IPS-15b (cell line): ENCODE data around the gene STK11.

Experiments
- H3K27me3 ChIP-seq: one replicate; pipeline ENCODE4 v1.6.1; 2013; ENCODE audit warnings: low read length; ENCODE audit not compliant: control insufficient read depth, insufficient read depth
- H3K36me3 ChIP-seq: one replicate; pipeline ENCODE4 v1.6.1; 2013; ENCODE audit warnings: low read length; ENCODE audit not compliant: control insufficient read depth, insufficient read depth
- H3K4me1 ChIP-seq: one replicate; pipeline ENCODE4 v1.6.1; 2013; ENCODE audit warnings: mild to moderate bottlenecking, low read length; ENCODE audit not compliant: control insufficient read depth, insufficient read depth
- H3K4me3 ChIP-seq: one replicate; pipeline ENCODE4 v1.5.1; 2013; ENCODE audit warnings: low read depth, low read length
- H3K9ac ChIP-seq: one replicate; pipeline ENCODE4 v1.6.1; 2013; ENCODE audit warnings: low read depth, mild to moderate bottlenecking, low read length
- H3K9me3 ChIP-seq: one replicate; pipeline ENCODE4 v1.6.1; 2013; ENCODE audit warnings: mild to moderate bottlenecking, low read length; ENCODE audit not compliant: control insufficient read depth, insufficient read depth

STK11 gene

DNA sequence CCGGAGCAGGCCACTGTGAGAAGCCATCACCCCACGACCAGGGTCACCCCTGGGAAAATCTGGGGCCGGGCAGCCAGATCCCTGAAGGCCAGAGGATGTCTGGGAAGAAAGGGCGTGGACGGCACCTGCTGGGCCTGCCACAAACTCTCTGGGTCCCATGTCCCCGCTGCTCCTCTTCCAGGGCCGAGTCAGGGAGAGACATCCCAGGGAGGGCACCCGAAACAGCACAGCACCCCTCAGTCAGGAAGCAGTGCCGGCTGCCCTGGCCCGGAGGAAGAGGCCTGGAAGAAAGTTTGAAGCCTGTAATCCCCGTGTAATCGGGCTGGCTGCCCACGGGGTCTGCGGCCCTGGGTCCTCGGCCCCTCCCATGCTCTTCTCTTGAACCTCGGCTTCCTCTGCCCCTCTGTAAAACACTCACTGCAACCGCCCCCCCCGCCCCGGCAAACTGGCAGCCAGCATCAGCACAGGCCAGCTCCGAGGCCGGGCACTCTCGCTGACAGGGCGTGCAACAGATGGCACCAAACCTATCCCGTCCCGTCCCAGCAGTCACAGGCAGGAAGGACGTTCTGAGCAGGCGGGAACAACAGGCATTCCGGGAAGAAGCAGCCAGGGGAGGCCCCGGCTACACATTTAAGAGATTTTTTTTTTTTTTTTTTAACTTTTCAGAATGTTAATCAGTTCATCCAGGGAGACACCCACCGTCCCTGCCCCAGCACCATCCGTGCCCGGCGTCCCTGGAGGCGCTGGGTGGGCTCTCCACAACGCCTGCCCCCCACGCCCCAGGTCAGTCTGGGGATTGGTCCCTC, 33.0 kb upstream of the STK11 start:
- Histone ChIP-seq H3K9ac (peak overlapping the region; percentile 87), H3K36me3 (peaks cover 3% of the 10 kb centered on the region)

DNA sequence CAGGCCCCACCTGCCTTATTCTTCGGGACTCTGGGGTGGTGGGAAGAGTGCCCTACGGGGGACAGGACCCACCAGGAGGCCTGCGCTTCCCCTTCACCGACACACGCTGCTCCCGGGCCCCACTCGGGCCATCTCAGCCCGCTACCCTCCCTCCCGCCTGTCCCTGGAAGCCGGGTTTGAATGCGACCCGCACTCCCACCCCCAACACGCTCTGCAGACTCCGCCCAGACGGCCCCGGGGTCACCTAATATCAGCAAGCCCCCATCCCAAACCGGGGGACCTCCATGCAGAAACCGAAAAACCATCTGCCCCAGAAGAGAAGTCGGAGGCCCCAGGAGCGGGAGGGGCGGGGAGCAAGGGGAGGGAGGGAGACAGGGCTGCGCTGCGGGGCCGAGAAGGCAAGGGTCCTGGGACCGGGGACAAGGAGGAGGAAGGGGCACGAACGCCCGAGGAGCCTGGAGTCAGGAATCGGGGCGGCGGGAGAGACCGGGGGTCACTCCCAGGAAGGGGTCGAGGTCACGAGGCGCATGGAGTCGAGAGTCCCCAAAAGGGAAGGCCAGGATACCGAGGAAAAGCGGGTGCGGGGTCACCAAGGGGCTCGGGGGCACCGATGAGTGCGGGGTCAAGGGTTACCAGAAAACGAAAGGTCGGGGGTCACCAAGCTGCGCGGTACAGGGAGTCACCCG, 32.3 kb upstream of the STK11 start:
- H3K9ac ChIP-seq = peak overlapping the region; percentile 87
- H3K4me3 ChIP-seq = peak overlapping the region; percentile 82
- no peaks in the 10 kb centered on the region for H3K9me3 ChIP-seq
- H3K4me1 ChIP-seq = peaks cover 2% of the 10 kb centered on the region
- H3K36me3 ChIP-seq = peaks cover 3% of the 10 kb centered on the region
- H3K27me3 ChIP-seq = no peaks in the 10 kb centered on the region

More for the DNA sequence above, 33.0 kb upstream of the STK11 start:
- no peaks in the 10 kb centered on the region for H3K9me3 ChIP-seq
- peak overlapping the region; percentile 82 for H3K4me3 ChIP-seq
- H3K27me3 ChIP-seq = no peaks in the 10 kb centered on the region
- H3K4me1 ChIP-seq = peaks cover 2% of the 10 kb centered on the region

DNA sequence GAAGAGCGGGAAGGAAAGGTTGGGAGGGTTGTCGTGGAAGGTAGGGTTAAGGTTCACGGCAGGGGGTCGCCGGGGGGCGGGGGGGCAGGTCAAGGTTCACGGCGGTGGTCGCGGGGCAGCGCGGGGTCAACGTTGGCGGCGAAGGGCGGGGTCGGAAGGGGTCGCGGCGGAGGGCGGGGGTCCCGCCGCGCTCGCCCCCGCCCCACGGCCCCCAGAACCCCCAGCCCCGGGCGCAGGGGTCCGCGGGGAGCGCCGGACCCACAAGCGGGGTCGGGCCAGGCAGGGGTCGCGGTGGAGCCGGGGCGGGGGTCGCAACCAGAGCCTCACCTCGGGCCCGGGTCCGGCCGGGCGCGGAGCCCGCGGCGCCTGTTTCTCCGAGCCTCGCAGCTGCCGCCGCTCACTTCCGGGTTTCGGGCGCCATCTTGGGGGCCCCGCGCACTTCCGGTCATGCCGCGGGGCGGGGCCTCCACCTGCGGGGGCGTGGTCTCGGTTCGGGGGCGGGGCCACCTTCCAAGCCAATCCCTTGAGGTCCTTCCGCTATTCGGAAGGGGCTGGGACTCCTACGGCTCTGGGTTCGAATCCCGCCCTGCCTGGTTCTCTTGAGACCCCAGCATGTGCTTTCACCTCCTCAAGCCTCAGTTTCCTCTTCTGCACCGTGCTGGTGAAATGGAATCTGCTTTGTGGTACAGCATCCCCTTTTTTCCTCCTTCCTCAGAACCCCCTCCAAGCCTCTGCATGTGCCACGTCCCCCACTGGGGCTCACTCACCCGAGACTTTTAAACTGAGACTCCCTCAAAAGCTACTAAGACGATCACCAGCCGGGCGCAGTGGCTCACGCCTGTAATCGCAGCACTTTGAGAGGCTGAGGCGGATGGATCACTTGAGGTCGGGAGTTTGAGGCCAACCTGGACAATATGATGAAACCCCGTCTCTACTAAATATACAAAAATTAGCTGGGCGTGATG, 31.5 kb upstream of the STK11 start, which contains the start of gene SBNO2:
Gene SBNO2, minus strand, starts transcription at position 424 of the 965 bp plus-strand sequence. CDS start 19,992 bp downstream, outside the sequence.
- Histone ChIP-seq H3K4me3 (peak within 1 kb of the TSS; percentile 82), H3K9ac (peak within 1 kb of the TSS; percentile 87), H3K27me3 (no peaks in the 10 kb centered on the region), H3K4me1 (peaks cover 2% of the 10 kb centered on the region), H3K9me3 (no peaks in the 10 kb centered on the region), H3K36me3 (no peaks in the 10 kb centered on the region)

DNA sequence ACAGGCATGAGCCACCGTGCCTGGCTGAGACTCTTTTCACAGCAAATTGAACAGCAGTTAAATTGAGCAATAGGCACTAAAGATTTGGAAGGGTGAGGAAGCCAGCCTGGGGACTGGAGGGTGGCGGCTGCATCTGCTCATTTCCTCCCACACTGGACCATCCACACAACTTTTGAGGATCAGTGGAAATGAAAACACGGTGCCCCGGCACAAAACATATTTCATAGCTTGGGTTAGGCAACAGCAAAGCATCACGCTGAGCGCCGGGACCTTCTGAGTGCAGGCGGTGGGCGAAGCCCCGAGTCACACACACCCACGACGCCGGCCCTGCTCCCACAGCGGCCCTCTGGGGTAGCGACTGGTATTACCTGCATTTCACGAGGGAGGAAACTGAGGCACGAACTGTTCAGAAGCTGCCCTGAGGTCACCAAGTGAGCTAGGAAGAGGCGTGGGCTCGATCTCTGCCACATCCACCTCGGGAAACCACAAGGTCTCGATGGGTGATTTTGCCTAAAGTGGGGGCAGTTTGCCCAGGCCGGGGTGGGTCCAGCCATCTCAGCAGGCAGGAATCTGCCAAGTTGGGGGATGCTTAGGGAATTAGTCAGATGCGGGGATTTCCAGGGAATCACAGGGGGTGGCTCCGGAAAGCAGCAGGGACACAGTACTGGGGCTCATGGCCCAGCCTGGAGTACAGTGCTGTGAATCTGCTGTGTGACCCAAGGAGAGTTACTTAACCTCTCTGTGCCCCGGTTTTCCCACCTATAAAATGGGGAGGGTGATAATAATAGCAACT, 28.1 kb upstream of the STK11 start:
- Histone ChIP-seq H3K36me3 (no peaks in the 10 kb centered on the region), H3K27me3 (no peaks in the 10 kb centered on the region), H3K9me3 (no peaks in the 10 kb centered on the region), H3K9ac (no peak overlapping the region), H3K4me1 (peaks cover 3% of the 10 kb centered on the region), H3K4me3 (no peak overlapping the region)

DNA sequence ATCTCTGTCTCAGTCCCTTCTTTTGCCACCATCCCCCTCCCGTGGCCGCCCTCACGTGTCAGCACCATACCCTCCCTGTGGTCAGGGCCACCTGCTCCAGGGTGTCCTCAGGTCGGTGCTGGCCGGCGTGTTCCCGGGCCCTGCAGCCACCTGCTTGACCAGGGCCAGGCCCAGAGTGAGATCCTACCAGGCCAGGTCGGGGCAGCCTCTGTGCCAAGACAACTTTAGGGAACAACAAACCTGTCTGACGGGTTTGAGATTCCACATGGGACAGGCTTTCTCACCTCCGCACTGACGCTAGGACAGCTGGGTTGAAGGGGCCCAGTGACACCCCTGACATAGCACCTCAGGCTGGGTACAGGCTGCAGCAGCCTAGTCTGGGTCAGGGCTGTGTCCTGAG, 24.0 kb upstream of the STK11 start:
- H3K9ac ChIP-seq = no peak overlapping the region

DNA sequence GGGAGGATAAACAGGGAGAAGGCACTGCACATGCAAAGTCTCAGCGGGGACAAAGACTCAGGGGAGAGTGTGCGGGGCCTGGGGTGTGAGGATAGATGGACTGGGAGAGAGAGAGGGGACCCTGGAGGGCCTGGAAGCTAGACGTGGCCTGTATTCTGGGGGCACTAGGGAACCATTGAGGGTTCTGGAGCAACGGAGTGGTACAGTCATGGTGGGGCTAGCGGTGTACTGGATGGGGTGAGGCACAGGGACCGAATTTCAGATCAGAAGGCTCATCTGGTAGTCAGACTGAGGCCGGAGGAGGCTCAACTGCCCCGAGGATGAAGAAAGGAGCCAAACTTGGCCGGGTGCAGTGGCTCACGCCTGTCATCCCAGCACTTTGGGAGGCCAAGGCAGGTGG, 23.5 kb upstream of the STK11 start:
- Histone ChIP-seq H3K4me1 (peaks cover 3% of the 10 kb centered on the region), H3K36me3 (no peaks in the 10 kb centered on the region), H3K9me3 (no peaks in the 10 kb centered on the region), H3K9ac (no peak overlapping the region), H3K4me3 (no peak overlapping the region), H3K27me3 (no peaks in the 10 kb centered on the region)

More for the DNA sequence above, 24.0 kb upstream of the STK11 start:
- no peaks in the 10 kb centered on the region for H3K36me3 ChIP-seq
- no peaks in the 10 kb centered on the region for H3K9me3 ChIP-seq
- no peak overlapping the region for H3K4me3 ChIP-seq
- H3K4me1 ChIP-seq = peaks cover 3% of the 10 kb centered on the region
- no peaks in the 10 kb centered on the region for H3K27me3 ChIP-seq

DNA sequence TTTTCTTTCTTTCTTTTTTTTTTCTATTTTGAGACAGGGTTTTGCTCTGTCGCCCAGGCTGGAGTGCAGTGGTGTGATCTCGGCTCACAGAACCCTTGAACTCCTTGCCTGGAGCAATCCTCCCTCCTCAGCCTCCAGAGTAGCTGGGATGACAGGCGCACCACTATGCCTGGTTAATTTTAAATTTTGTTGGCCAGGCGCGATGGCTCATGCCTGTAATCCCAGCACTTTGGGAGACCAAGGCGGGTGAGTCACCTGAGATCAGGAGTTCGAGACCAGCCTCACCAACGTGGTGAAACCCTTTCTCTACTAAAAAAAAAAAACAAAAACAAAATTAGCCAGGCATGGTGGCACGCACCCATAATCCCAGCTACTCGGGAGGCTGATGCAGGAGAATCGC, 22.9 kb upstream of the STK11 start:
- no peaks in the 10 kb centered on the region for H3K36me3 ChIP-seq
- H3K9ac ChIP-seq = no peak overlapping the region
- no peak overlapping the region for H3K4me3 ChIP-seq
- H3K27me3 ChIP-seq = no peaks in the 10 kb centered on the region
- H3K9me3 ChIP-seq = no peaks in the 10 kb centered on the region
- peaks cover 3% of the 10 kb centered on the region for H3K4me1 ChIP-seq

DNA sequence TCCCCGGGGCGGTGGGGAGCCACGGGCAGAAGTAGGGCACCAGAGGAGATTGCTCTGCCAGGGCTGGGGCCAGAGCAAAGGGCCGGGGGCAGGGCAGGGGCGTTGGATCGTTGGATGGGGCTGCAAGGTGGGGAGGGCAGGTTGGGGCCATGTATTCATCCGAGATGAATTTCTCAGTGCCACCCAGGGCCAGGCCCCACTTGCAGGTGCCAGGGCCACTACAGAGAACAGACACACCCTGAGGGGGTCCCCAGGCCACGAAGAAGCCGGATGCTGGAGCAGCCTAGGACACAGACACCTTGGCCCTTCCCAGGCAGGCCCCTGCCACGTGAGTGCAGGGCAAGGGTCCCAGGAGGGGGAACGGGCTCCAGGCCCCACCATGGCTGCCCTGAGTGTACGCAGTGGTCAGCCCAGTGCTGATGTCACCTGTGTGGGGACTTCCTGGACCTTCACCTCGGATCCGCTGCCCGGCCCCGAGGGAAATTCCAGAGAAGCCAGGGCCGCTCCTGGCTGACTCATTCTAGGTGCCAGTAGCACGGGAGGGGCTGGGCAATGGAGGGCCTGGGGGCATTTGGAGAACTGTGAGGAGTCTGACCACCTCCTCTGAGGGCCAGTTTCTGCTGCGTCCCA, 21.9 kb upstream of the STK11 start:
- H3K27me3 ChIP-seq = no peaks in the 10 kb centered on the region
- no peaks in the 10 kb centered on the region for H3K36me3 ChIP-seq
- H3K9me3 ChIP-seq = no peaks in the 10 kb centered on the region
- no peak overlapping the region for H3K4me3 ChIP-seq
- no peak overlapping the region for H3K9ac ChIP-seq
- H3K4me1 ChIP-seq = peaks cover 3% of the 10 kb centered on the region

DNA sequence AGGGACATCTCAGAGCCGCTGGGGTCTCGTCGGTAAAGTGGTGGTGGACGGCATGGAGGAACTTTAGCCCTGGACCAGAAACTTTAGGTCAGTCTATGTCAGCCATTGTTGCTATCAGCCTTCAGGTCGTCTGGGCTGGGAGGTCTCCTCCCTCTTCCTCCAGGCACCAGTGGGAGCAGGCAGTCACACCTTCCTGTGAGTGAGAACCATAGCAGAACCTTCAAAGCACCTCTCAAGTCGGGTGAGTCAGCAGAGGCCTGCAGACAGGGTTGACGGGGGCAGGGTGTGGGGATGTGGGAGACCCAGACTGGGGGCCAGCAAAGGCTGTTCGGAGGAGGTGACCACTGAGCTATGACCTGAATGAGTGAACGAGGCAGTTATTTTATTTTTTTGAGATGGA, 16.2 kb upstream of the STK11 start:
- H3K9me3 ChIP-seq = no peaks in the 10 kb centered on the region
- H3K4me1 ChIP-seq = no peaks in the 10 kb centered on the region
- H3K27me3 ChIP-seq = no peaks in the 10 kb centered on the region
- H3K36me3 ChIP-seq = no peaks in the 10 kb centered on the region
- H3K4me3 ChIP-seq = no peak overlapping the region
- H3K9ac ChIP-seq = no peak overlapping the region

DNA sequence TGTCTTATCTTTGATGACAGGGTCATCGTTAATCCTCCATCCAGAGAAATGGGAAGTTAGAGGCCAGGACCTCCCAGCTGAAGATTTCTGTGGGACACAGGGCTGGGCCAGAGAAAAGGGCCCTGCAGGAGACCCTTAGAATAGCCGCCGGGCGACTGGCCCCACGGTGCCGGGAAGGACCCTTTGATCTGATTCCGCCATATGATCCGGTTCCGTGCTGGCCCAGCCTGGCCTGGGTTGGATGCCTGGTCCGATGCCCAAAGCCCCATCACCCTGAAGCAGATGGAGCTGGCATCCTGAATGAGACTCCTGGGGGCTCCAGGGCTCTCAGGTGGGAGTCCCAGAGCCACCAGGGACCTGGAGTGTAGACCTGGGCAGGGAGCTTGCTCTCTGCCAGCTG, 6.0 kb upstream of the STK11 start:
- Histone ChIP-seq H3K9ac (no peak overlapping the region), H3K4me1 (no peaks in the 10 kb centered on the region), H3K27me3 (peaks cover 2% of the 10 kb centered on the region), H3K9me3 (no peaks in the 10 kb centered on the region), H3K36me3 (no peaks in the 10 kb centered on the region), H3K4me3 (no peak overlapping the region)
